Effector memory CD8-positive, alpha-beta T cell (primary cell): ENCODE results near the gene TMPRSS5.

ENCODE experiments used
- ATAC-seq: fragments of 150-1000 bp; cut with Tn5 transposase; replicated peaks from 2 replicates; pipeline ENCODE4 v1.10.0; 2021; ENCODE audit warnings: mild to moderate bottlenecking, moderate library complexity
- DNase-seq, 3 experiments: peaks; one replicate each; pipeline ENCODE4 v3.0.0; 2021
- H3K27ac Mint-ChIP-seq, 2 donors: one replicate each; pipeline ENCODE4 v1.8.0; 2022; ENCODE audit warnings: mild to moderate bottlenecking in 2 of 2, mixed read lengths in 2 of 2, moderate library complexity in 2 of 2
- H3K27me3 Mint-ChIP-seq, 2 donors: one replicate each; pipeline ENCODE4 v1.8.0; 2022; ENCODE audit warnings: mixed read lengths in 2 of 2
- H3K36me3 Mint-ChIP-seq: one replicate; pipeline ENCODE4 v1.8.0; 2022; ENCODE audit warnings: mild to moderate bottlenecking, moderate library complexity, mixed read lengths; ENCODE audit not compliant: insufficient read depth
- H3K4me1 Mint-ChIP-seq, 2 donors: one replicate each; pipeline ENCODE4 v1.8.0; 2022; ENCODE audit warnings: low read depth in 2 of 2, mixed read lengths in 2 of 2
- H3K4me3 Mint-ChIP-seq, 2 donors: one replicate each; pipeline ENCODE4 v1.8.0; 2022; ENCODE audit warnings: mild to moderate bottlenecking in 2 of 2, mixed read lengths in 2 of 2, moderate library complexity in 2 of 2
- H3K9me3 Mint-ChIP-seq, 2 donors: one replicate each; pipeline ENCODE4 v1.8.0; 2022; ENCODE audit warnings: mixed read lengths in 2 of 2

Gene TMPRSS5

GRCh38 chr11:113647108-113647507, 59.0 kb downstream of the TMPRSS5 start:
- ATAC-seq (no peak), DNase-seq (no peak)
- peaks cover 3% of the 10 kb centered on the region for H3K36me3 Mint-ChIP-seq
- no peak overlapping the region for H3K27ac Mint-ChIP-seq
- no peak overlapping the region for H3K4me3 Mint-ChIP-seq
- H3K4me1 Mint-ChIP-seq = peaks cover 0 to 2% of the 10 kb centered on the region in 2 donors
- peaks cover 23 to 38% of the 10 kb centered on the region in 2 donors for H3K27me3 Mint-ChIP-seq
- no peaks in the 10 kb centered on the region for H3K9me3 Mint-ChIP-seq

DNA sequence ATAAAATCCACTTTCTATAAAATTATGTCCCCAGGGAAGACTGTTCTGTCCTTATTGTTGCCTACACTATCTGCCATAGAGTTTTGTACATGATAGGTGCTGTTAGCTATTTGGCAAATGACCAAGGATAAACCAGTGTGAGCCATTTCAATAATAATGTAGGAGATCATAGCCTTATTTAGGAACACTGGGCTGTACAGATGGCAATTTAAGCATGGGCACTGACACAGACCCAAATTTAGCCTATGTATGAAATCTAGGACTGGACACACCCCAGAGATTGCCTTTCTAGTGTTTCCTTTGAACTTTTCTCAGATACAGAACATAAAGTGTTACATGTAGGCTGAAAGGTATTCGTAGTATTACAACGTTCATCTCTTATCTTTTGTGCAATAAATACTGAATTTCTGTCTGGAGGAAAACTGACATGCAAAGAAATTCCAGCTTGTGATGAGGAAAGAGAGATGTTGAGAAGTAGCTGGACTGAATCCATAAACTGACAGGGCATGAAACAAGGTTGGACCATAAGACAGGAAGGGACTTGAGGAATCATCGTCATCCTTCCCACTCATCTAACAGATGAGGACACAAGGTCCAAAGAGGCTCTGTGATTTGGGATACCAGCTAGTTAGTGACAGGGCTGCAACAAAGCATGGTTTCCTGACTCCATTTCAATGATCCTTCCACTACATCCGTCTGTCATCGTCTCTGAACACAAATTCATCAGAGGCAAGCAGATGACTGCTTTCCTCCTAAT, 60.3 kb downstream of the TMPRSS5 start:
- ATAC-seq = no peak

DNA sequence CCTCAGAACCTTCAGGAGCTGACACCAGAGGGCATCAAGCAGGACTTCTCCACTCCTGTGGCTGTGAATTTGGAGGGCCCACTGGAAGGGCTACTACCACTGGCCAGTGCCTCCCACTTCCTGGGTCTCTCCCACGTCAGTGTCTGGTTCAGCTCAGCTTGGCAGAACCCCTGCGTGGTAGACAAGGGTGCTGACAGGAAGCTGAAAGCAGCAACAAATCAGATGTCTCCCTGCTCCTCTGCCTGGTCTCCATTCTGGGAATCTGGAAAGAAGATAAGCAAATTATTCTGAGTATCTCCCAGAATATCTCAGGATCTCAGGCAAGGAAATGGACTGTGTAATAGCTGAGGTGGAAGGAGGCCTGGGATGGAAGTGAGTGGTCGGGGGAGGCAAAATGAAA, 61.5 kb downstream of the TMPRSS5 start:
- Mint-ChIP-seq H3K36me3 (no peaks in the 10 kb centered on the region), H3K4me3 (no peak overlapping the region), H3K9me3 (no peaks in the 10 kb centered on the region), H3K27ac (no peak overlapping the region), H3K4me1 (peaks cover 0 to 2% of the 10 kb centered on the region in 2 donors), H3K27me3 (peaks cover 26 to 46% of the 10 kb centered on the region in 2 donors)
- no peak for DNase-seq
- ATAC-seq = no peak

More for the DNA sequence above, 60.3 kb downstream of the TMPRSS5 start:
- Mint-ChIP-seq H3K4me1 (peaks cover 0 to 2% of the 10 kb centered on the region in 2 donors), H3K9me3 (no peaks in the 10 kb centered on the region), H3K4me3 (no peak overlapping the region), H3K27me3 (peaks cover 24 to 37% of the 10 kb centered on the region in 2 donors), H3K27ac (no peak overlapping the region), H3K36me3 (no peaks in the 10 kb centered on the region)
- no peak for DNase-seq

- Mint-ChIP-seq H3K9me3 (no peaks in the 10 kb centered on the region), H3K4me3 (no peak overlapping the region), H3K36me3 (no peaks in the 10 kb centered on the region), H3K4me1 (peaks cover 0 to 2% of the 10 kb centered on the region in 2 donors), H3K27me3 (peaks cover 35 to 55% of the 10 kb centered on the region in 2 donors), H3K27ac (no peak overlapping the region)
- ATAC-seq (no peak), DNase-seq (no peak)
These were observed 62.4 kb downstream of the TMPRSS5 start for GRCh38 chr11:113643701-113644100.

- Mint-ChIP-seq H3K4me1 (peaks cover 0 to 2% of the 10 kb centered on the region in 2 donors), H3K9me3 (no peaks in the 10 kb centered on the region), H3K36me3 (no peaks in the 10 kb centered on the region), H3K27me3 (peaks cover 38 to 58% of the 10 kb centered on the region in 2 donors), H3K27ac (no peak overlapping the region), H3K4me3 (no peak overlapping the region)
- DNase-seq (no peak), ATAC-seq (no peak)
These were observed 63.0 kb downstream of the TMPRSS5 start for GRCh38 chr11:113643006-113643585.

DNA sequence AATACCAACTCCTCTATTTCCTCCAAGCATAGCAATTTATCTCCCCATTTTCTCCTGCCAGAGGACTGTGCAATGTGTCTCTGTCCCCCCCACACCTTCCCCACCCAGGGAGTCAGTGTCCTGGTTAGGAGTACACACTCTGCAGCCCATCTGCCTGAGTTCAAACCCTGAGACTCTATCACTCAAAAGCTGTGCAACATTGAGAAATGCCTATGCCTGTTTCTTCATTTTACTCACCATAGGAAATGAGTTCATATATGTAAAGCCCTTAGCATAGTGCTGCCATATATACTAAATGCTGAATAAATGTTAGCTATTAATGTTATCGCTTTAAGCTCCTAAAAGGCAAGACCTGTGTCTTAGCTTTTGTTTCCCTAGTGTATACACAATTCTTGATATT, 64.0 kb downstream of the TMPRSS5 start:
- H3K4me1 Mint-ChIP-seq = peaks cover 0 to under 1% of the 10 kb centered on the region in 2 donors
- peaks cover 38 to 48% of the 10 kb centered on the region in 2 donors for H3K27me3 Mint-ChIP-seq
- H3K36me3 Mint-ChIP-seq = no peaks in the 10 kb centered on the region
- no peak overlapping the region for H3K27ac Mint-ChIP-seq
- DNase-seq = no peak
- no peak for ATAC-seq
- no peaks in the 10 kb centered on the region for H3K9me3 Mint-ChIP-seq
- no peak overlapping the region for H3K4me3 Mint-ChIP-seq

- Mint-ChIP-seq H3K9me3 (peaks cover 0 to 2% of the 10 kb centered on the region in 2 donors), H3K4me1 (no peaks in the 10 kb centered on the region), H3K27me3 (peaks cover 39 to 42% of the 10 kb centered on the region in 2 donors), H3K36me3 (no peaks in the 10 kb centered on the region), H3K4me3 (no peak overlapping the region), H3K27ac (no peak overlapping the region)
- DNase-seq = no peak
- ATAC-seq = no peak
These were observed 67.7 kb downstream of the TMPRSS5 start for GRCh38 chr11:113638376-113638775.

- H3K27me3 Mint-ChIP-seq = peaks cover 34 to 35% of the 10 kb centered on the region in 2 donors
- DNase-seq (no peak), ATAC-seq (no peak)
- no peak overlapping the region for H3K4me3 Mint-ChIP-seq
- no peaks in the 10 kb centered on the region for H3K36me3 Mint-ChIP-seq
- no peak overlapping the region for H3K27ac Mint-ChIP-seq
- peaks cover 0 to 2% of the 10 kb centered on the region in 2 donors for H3K9me3 Mint-ChIP-seq
- H3K4me1 Mint-ChIP-seq = no peaks in the 10 kb centered on the region
These were observed 68.5 kb downstream of the TMPRSS5 start for GRCh38 chr11:113637636-113638035.
